ENCODE results near the gene ADSS1.

GRCh38 chr14:104755621-104756020 is 31.6 kb downstream of the ADSS1 start:
- TF ChIP-seq, protein P1, sequence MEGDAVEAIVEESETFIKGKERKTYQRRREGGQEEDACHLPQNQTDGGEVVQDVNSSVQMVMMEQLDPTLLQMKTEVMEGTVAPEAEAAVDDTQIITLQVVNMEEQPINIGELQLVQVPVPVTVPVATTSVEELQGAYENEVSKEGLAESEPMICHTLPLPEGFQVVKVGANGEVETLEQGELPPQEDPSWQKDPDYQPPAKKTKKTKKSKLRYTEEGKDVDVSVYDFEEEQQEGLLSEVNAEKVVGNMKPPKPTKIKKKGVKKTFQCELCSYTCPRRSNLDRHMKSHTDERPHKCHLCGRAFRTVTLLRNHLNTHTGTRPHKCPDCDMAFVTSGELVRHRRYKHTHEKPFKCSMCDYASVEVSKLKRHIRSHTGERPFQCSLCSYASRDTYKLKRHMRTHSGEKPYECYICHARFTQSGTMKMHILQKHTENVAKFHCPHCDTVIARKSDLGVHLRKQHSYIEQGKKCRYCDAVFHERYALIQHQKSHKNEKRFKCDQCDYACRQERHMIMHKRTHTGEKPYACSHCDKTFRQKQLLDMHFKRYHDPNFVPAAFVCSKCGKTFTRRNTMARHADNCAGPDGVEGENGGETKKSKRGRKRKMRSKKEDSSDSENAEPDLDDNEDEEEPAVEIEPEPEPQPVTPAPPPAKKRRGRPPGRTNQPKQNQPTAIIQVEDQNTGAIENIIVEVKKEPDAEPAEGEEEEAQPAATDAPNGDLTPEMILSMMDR (IDR thresholded peaks at IDR 0.05), result no peak
- TF ChIP-seq POLR2A (IDR thresholded peaks at IDR 0.05), result no peak

Measured in vagina (tissue), 2 donors.